Mesendoderm (in vitro differentiated cells): ENCODE measurements around the gene TREM1.
"Not testable (repeated sequence)": the region's sequence is repeated elsewhere in the genome, so short reads cannot be mapped to it uniquely, and the experiment has no call there.

Experiments
- DNase-seq: peaks from one replicate; pipeline ENCODE4 v3.0.0; 2013
- H2AK5ac ChIP-seq: 2 replicates; pipeline ENCODE4 v1.6.1; 2013; ENCODE audit warnings: low read length, inconsistent platforms
- H2BK120ac ChIP-seq: 2 replicates; pipeline ENCODE4 v1.6.1; 2013; ENCODE audit warnings: low read depth, mild to moderate bottlenecking, low read length, moderate library complexity, mixed read lengths
- H2BK15ac ChIP-seq: replicated peaks from 2 replicates; pipeline ENCODE4 v1.6.1; 2013; ENCODE audit warnings: low read depth, mild to moderate bottlenecking, moderate library complexity
- H2BK5ac ChIP-seq: 2 replicates; pipeline ENCODE4 v1.6.1; 2013; ENCODE audit warnings: low read length, inconsistent platforms
- H3K18ac ChIP-seq: 2 replicates; pipeline ENCODE4 v1.6.1; 2013; ENCODE audit warnings: mild to moderate bottlenecking, low read length, mixed read lengths
- H3K23ac ChIP-seq: one replicate; pipeline ENCODE4 v1.6.1; 2013; ENCODE audit warnings: low read length
- H3K27ac ChIP-seq: 2 replicates; pipeline ENCODE4 v1.5.1; 2013; ENCODE audit warnings: low read depth, mild to moderate bottlenecking, inconsistent platforms, low read length, moderate library complexity
- H3K27me3 ChIP-seq: 2 replicates; pipeline ENCODE4 v1.6.1; 2013; ENCODE audit warnings: low read length, control low read depth, mild to moderate bottlenecking, inconsistent platforms; ENCODE audit not compliant: insufficient read depth, poor library complexity
- H3K36me3 ChIP-seq: 2 replicates; pipeline ENCODE4 v1.6.1; 2013; ENCODE audit warnings: low read length, inconsistent platforms; ENCODE audit not compliant: control insufficient read depth, insufficient read depth
- H3K4ac ChIP-seq: one replicate; pipeline ENCODE4 v1.6.1; 2013; ENCODE audit warnings: low read depth, mild to moderate bottlenecking, low read length, moderate library complexity
- H3K4me1 ChIP-seq: 2 replicates; pipeline ENCODE4 v1.6.1; 2013; ENCODE audit warnings: low read depth, low read length, inconsistent platforms; ENCODE audit not compliant: control insufficient read depth
- H3K4me2 ChIP-seq: 2 replicates; pipeline ENCODE4 v1.6.1; 2013; ENCODE audit warnings: low read length
- H3K4me3 ChIP-seq: 2 replicates; pipeline ENCODE4 v1.5.1; 2013; ENCODE audit warnings: mild to moderate bottlenecking, low read length
- H3K56ac ChIP-seq: one replicate; pipeline ENCODE4 v1.6.1; 2013; ENCODE audit warnings: low read length
- H3K79me1 ChIP-seq: 2 replicates; pipeline ENCODE4 v1.6.1; 2013; ENCODE audit warnings: low read length, inconsistent platforms
- H3K79me2 ChIP-seq: 2 replicates; pipeline ENCODE4 v1.6.1; 2013; ENCODE audit warnings: mild to moderate bottlenecking, low read length; ENCODE audit not compliant: control insufficient read depth, insufficient read depth
- H3K9ac ChIP-seq: 2 replicates; pipeline ENCODE4 v1.6.1; 2013; ENCODE audit warnings: low read length, inconsistent platforms
- H4K5ac ChIP-seq: one replicate; pipeline ENCODE4 v1.6.1; 2013; ENCODE audit warnings: low read length
- H4K8ac ChIP-seq: one replicate; pipeline ENCODE4 v1.6.1; 2013; ENCODE audit warnings: low read depth, mild to moderate bottlenecking, control low read depth, low read length, moderate library complexity
- WGBS: extraction: QIAGEN DNeasy Blood & Tissue Kit; methylation state at CpG from one replicate; pipeline ENCODE4 v1.1.7; 2013; ENCODE audit warnings: low lambda C conversion rate, missing lambda C conversion rate; ENCODE audit not compliant: insufficient coverage; ENCODE audit errors: extremely low coverage; 5-methylcytosine and 5-hydroxymethylcytosine counted together

TREM1 gene

DNA sequence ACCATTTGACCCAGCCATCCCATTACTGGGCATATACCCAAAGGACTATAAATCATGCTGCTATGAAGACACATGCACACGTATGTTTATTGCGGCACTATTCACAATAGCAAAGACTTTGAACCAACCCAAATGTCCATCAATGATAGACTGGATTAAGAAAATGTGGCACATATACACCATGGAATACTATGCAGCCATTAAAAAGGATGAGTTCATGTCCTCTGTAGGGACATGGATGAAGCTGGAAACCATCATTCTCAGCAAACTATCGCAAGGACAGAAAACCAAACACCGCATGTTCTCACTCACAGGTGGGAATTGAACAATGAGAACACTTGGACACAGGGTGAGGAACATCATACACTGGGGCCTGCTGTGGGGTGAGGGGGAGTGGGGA, 40.0 kb downstream of the TREM1 start:
- not testable (repeated sequence) for H2BK5ac ChIP-seq, H3K56ac ChIP-seq, H3K27me3 ChIP-seq, H3K79me2 ChIP-seq, DNase-seq, H3K27ac ChIP-seq, H3K4me3 ChIP-seq, H2BK120ac ChIP-seq, H4K8ac ChIP-seq, H3K36me3 ChIP-seq, H3K23ac ChIP-seq, H3K4me2 ChIP-seq, H3K4ac ChIP-seq, H3K9ac ChIP-seq, H3K79me1 ChIP-seq, H4K5ac ChIP-seq, H3K4me1 ChIP-seq, H2AK5ac ChIP-seq, H3K18ac ChIP-seq, H2BK15ac ChIP-seq
- no CpG with 5 or more reads among the region's 4 CpGs for WGBS

DNA sequence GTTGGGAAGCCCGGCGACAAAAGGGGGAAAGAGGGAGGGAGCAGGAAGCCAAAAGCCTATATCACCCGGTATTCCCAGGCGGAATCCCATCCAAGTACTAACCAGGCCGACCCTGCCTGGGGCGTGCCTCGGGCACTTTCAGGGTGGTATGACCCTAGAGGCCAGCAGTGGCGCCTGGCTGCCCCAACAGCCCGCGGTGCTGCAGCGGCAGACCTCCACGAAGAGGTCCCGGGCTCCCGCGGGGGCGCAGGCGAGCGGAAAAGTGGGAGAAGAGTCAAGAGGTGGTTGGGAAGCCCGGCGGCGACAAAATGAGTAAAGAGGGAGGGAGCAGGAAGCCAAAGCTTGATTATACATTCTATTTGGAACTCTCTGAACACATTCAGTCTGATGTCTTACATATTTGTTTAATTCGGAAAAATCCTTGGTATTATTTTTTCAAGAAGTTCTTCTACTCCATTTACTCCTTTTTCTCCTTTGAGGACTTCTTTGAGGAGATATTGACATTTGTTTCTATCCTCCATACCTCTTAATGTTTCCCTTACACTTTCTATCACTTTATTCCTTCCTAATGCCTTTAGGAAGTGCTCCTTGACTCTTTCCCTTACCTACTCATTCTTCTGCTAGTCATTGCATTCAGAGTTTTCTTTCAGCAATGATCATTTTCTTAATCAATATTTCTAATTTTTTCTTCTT, 46.9 kb downstream of the TREM1 start:
- Histone ChIP-seq H3K27me3 (no peaks in the 10 kb centered on the region), H3K79me1 (no peaks in the 10 kb centered on the region), H2BK15ac (no peak overlapping the region), H4K8ac (no peak overlapping the region), H2BK120ac (no peak overlapping the region), H2AK5ac (no peak overlapping the region), H3K4me1 (no peaks in the 10 kb centered on the region), H3K79me2 (no peaks in the 10 kb centered on the region), H3K4me3 (peak overlapping the region; percentile 4), H3K23ac (no peak overlapping the region), H3K9ac (peak overlapping the region; percentile 59), H3K36me3 (no peaks in the 10 kb centered on the region), H4K5ac (no peak overlapping the region), H3K27ac (no peak overlapping the region), H3K18ac (no peak overlapping the region), H3K4me2 (peak overlapping the region; percentile 25), H3K56ac (peak overlapping the region; percentile 58), H3K4ac (no peak overlapping the region), H2BK5ac (no peak overlapping the region)
- WGBS, result no CpG with 5 or more reads among the region's 22 CpGs
- DNase-seq, result peak; percentile 65

DNA sequence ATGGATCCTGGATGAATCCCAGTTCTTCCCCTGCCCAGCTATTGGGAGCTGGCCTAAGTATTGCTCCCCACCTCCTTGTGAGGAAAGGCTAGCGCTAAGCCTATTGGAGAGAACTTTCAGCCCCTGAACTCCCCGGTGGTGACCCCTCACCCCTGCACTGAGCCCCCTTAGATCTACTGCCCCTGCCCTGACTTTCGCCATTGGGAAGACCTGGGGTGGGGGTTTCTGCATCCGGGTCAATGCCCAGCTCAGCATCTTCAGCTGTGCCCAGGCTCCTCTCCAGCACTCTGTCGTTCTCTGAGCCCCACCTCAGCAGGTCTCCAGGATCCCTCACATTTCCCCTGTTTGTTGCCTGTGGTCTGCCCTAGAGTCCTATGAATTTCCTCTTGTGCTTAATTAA, 49.4 kb downstream of the TREM1 start:
- no peak overlapping the region for H4K5ac ChIP-seq
- no peak overlapping the region for H2BK5ac ChIP-seq
- H3K18ac ChIP-seq, result no peak overlapping the region
- no peak overlapping the region for H3K4me3 ChIP-seq
- no peak overlapping the region for H3K27ac ChIP-seq
- H2BK120ac ChIP-seq, result no peak overlapping the region
- H3K4ac ChIP-seq, result no peak overlapping the region
- no peak overlapping the region for H2BK15ac ChIP-seq
- H4K8ac ChIP-seq, result no peak overlapping the region
- no peak overlapping the region for H3K9ac ChIP-seq
- H3K56ac ChIP-seq, result no peak overlapping the region
- H3K79me2 ChIP-seq, result no peaks in the 10 kb centered on the region
- H3K79me1 ChIP-seq, result no peaks in the 10 kb centered on the region
- no CpG with 5 or more reads among the region's 5 CpGs for WGBS
- no peaks in the 10 kb centered on the region for H3K36me3 ChIP-seq
- no peak overlapping the region for H3K23ac ChIP-seq
- DNase-seq, result no peak
- no peaks in the 10 kb centered on the region for H3K27me3 ChIP-seq
- H3K4me1 ChIP-seq, result no peaks in the 10 kb centered on the region
- no peak overlapping the region for H2AK5ac ChIP-seq
- H3K4me2 ChIP-seq, result no peak overlapping the region

DNA sequence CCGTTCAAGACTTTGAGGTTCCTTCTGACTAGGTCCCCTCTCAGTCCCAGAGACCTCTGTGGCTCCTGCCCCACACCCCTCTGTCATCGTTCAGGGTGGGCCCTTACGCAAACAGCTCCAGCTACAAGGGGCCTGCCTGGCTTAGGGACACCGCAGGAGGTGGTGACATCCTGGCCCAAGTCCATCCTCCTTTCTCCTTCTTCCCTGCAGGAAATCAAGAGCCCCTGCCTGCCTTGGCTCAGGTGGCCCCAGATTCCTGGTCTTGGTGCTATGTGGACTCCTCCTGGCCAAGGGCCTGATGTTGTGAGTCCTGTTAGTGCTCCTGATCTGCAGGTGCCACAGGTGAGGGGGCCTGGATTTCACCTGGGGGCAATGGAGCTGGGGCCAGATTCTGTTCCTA, 50.2 kb downstream of the TREM1 start:
- Histone ChIP-seq H3K56ac (no peak overlapping the region), H3K4me1 (no peaks in the 10 kb centered on the region), H3K27me3 (no peaks in the 10 kb centered on the region), H2AK5ac (no peak overlapping the region), H3K79me1 (no peaks in the 10 kb centered on the region), H3K4ac (no peak overlapping the region), H3K4me2 (no peak overlapping the region), H3K9ac (no peak overlapping the region), H3K79me2 (no peaks in the 10 kb centered on the region), H2BK15ac (no peak overlapping the region), H2BK5ac (no peak overlapping the region), H4K8ac (no peak overlapping the region), H3K23ac (no peak overlapping the region), H3K36me3 (no peaks in the 10 kb centered on the region), H3K27ac (no peak overlapping the region), H3K18ac (no peak overlapping the region), H3K4me3 (no peak overlapping the region), H4K5ac (no peak overlapping the region), H2BK120ac (no peak overlapping the region)
- WGBS, result no CpG with 5 or more reads among the region's 4 CpGs
- DNase-seq, result no peak

DNA sequence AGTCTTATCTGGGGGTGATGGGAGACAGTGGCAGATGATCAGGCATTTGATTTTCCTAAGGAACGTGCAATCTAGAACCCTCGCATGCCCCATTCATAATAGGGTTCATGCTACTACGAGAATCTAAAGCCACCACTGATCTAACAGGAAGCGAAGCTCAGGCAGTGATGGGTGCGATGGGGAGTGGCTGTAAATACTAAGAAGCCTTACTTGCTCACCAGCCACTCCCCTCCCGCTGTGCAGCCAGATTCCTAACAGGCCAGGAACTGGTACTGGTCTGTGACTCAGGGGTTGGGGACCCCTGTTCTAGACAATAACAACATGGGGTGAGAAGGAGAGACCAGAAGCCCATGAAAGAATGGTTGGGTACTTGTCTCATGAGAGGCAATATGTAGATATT, 53.8 kb downstream of the TREM1 start:
- no peak overlapping the region for H3K4me3 ChIP-seq
- H3K4me2 ChIP-seq, result no peak overlapping the region

DNA sequence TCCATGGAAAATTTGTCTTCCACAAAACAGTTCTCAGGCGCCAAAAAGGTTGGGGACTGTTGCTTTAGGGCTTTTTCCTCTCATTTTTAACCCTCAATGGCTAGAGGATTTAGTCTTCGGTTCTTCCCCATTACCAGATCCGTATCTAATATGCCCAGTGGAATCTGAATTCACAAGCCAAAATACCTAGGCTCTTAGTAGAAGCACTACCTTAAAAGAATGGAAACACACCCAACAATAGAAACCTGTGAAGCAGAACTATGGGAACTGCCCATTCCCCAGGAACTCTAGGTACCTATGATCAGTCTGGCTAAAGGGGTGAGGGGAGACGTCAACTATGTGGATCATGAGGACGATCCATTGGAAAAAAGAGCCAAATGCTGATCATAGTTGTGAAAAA, 55.2 kb downstream of the TREM1 start:
- H3K9ac ChIP-seq, result no peak overlapping the region
- H3K4me1 ChIP-seq, result no peaks in the 10 kb centered on the region
- no peak overlapping the region for H3K4me2 ChIP-seq
- H2BK5ac ChIP-seq, result no peak overlapping the region
- H3K79me2 ChIP-seq, result no peaks in the 10 kb centered on the region
- no peak overlapping the region for H4K8ac ChIP-seq
- H2BK120ac ChIP-seq, result no peak overlapping the region
- H3K27ac ChIP-seq, result no peak overlapping the region
- H3K79me1 ChIP-seq, result no peaks in the 10 kb centered on the region
- WGBS, result no CpG with 5 or more reads among the region's 5 CpGs
- no peak overlapping the region for H4K5ac ChIP-seq
- H3K56ac ChIP-seq, result no peak overlapping the region
- H3K4ac ChIP-seq, result no peak overlapping the region
- H3K4me3 ChIP-seq, result no peak overlapping the region
- DNase-seq, result no peak
- H3K36me3 ChIP-seq, result no peaks in the 10 kb centered on the region
- H3K23ac ChIP-seq, result no peak overlapping the region
- no peak overlapping the region for H2BK15ac ChIP-seq
- no peak overlapping the region for H2AK5ac ChIP-seq
- H3K18ac ChIP-seq, result no peak overlapping the region
- no peaks in the 10 kb centered on the region for H3K27me3 ChIP-seq

More for the DNA sequence above, 53.8 kb downstream of the TREM1 start:
- Histone ChIP-seq H3K4me1 (no peaks in the 10 kb centered on the region), H3K4ac (no peak overlapping the region), H4K5ac (no peak overlapping the region), H3K23ac (no peak overlapping the region), H3K27me3 (no peaks in the 10 kb centered on the region), H2AK5ac (no peak overlapping the region), H3K36me3 (no peaks in the 10 kb centered on the region), H2BK120ac (no peak overlapping the region), H3K56ac (no peak overlapping the region), H3K79me2 (no peaks in the 10 kb centered on the region), H2BK15ac (no peak overlapping the region), H3K27ac (no peak overlapping the region), H3K79me1 (no peaks in the 10 kb centered on the region), H3K9ac (no peak overlapping the region), H2BK5ac (no peak overlapping the region), H3K18ac (no peak overlapping the region), H4K8ac (no peak overlapping the region)
- WGBS, result no CpG with 5 or more reads among the region's 6 CpGs
- DNase-seq, result peak; percentile 76
